HG03571 (cell line): ENCODE measurements around the gene SYNE2.
"Not testable (repeated sequence)": the region's sequence is repeated elsewhere in the genome, so short reads cannot be mapped to it uniquely, and the experiment has no call there.

ENCODE experiments used
- ATAC-seq: cut with Tn5 transposase; IDR thresholded peaks from one replicate; pipeline ENCODE4 v1.9.1; 2021; ENCODE audit not compliant: unreplicated experiment

SYNE2 gene

GRCh38 chr14:63869940-63870752, 17.3 kb downstream of the SYNE2 start:
- not testable (repeated sequence) for ATAC-seq

GRCh38 chr14:63870753-63871037, 17.9 kb downstream of the SYNE2 start:
- ATAC-seq: not testable (repeated sequence)

DNA sequence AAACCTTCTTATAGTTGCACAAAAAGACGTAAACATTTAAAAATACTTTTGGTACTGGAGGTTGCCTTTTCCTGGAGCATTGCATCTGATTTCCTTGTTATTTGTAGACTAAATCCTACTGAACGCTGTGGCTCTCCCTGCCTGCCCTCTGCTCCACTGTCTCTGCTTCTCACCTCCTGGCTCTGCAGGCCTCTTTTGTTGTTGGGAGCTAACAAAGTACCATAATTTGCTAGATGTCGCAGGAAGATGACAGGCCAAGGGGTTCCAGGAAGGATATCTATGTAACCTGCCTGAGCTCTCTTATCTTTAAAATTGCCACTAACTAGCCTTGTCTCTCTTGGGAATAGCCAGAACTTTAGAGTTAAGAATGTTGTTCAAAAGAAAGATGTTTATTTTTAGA, 21.4 kb downstream of the SYNE2 start:
- ATAC-seq: no peak

DNA sequence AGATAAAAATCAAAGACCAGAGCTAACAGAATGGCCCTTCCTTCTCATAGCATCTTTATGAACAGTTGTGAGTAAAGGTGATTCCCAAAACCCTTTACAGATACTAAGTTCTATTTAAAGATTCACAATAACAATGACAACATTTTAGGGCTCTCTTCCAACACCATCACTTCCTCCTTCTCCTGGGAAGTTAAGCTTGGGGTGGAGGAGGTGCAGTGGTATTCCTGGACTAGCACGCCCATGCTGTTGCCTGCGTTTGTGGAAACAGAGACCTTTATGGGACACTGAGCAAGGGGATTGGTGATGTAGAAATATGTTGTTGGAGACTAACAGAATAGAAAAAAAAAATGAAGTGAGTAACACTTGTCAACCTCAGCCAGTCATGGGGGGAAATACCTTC, 22.5 kb downstream of the SYNE2 start:
- no peak for ATAC-seq

GRCh38 chr14:63877550-63877939, 24.7 kb downstream of the SYNE2 start:
- ATAC-seq: no peak

DNA sequence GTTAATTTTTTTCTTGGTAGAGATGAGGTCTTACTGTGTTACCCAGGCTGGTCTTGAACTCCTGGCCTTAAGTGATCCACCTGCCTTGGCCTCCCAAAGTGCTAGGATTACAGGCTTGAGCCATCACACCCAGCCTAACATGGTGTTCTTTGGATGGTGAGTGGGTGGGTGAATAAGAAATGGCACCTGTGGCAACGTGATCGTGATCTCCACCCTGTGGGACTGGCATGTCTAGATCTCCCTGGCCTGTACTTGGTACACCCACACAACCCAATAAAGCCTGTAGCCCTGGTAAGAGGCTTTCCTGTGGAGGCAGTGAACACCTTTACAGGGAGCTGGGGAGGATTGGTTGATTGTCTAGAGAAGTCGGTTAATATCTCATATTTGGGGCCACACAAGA, 25.2 kb downstream of the SYNE2 start:
- ATAC-seq: no peak

DNA sequence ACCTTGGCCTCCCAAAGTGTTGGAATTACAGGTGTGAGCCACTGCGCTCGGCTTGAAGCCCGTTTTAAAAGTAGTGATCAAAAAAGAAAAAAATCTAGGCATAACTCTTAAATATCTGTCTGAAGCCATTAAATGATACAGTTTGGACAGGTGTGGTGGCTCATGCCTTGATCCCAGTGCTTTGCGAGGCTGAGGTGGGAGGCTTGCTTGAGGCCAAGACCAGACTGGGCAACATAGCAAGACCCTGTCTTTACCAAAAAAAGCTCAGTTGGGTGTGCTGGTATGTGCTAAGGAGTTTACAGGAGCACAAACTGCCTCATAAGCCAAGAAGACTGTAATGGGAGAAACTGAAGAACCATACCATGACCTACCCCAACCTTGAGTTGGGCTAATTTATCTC, 26.0 kb downstream of the SYNE2 start:
- no peak for ATAC-seq

DNA sequence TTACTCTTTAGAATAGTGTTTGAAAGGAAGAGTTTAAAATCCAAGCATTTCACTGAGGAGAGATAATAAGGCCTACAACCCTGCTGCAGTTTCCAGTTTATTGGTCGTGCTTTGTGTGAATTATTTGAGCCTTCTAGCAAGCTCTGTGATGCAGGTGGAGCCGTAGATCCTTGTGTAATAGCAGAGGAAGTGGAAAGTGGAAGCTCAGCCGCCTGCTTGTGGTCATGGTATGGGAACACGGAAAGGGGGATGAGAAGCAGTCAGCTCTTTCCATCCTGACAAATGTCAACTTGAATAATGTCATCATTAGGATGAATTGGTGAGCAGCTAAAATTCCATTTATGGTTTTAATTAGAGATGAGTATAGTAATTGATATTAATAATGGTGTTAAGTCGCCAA, 29.1 kb downstream of the SYNE2 start:
- ATAC-seq: no peak

- ATAC-seq: no peak
Measured at GRCh38 chr14:63887899-63888298, 35.1 kb downstream of the SYNE2 start.

DNA sequence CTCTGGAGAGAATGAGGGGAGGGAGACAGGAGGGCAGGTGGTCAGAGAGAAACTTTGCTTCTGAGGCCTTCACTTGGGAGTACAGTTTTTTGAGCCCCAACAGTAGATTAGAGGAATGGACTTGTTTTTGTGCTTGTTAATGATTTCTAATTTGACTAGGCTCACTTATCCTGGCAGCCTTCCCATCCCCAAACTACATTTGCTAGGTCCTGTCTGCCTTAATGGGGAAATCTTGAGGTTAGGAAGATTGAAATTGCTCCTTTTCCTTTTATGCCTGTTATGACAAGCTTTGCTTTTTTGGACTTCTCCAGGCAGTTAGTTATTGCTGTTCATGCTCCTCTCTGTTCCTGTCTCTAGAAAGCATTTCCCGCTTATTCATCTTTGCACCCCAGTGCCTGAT, 37.7 kb downstream of the SYNE2 start:
- ATAC-seq: no peak

DNA sequence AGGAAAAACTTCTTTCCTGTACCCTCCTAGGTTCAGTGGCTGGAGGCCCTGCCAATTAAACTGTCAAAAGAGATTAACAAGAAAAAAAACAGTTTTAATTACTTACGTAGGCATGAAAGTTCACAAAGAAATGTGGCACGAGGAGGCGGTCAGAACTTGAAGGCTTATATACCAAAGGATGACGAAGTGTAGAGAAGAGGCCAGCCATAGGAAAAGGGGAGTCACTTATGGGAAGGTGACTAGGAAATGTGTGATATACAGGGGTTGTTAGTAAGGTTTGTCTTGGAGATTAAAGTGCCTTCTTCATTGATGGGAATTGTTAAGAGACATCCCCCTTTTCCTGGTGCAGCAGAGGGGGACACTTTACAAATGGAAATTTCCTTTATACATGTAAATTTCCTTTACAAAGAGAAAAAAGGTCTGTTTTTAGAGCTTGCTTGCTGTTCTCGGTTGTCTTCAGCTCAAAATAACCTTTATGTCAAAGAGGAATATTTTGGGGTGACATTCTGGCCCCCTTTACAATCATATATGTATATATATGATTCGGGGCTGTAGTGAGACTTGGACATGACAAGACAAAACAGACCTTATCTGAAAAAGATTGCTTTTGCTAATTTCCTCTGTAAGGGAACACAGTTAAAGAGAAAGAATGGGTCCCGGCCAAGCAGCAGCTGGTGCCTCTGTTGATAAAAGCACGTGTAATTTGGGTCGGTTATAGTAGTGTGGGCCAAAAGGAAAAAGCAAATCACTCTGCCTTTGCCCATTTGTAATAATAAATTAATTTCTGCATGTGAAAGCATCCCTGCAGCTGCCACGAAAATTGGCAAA, 38.6 kb downstream of the SYNE2 start:
- ATAC-seq: no peak

- ATAC-seq: no peak
Measured at GRCh38 chr14:63892265-63892664, 39.5 kb downstream of the SYNE2 start.

GRCh38 chr14:63893701-63894458, 41.1 kb downstream of the SYNE2 start:
- ATAC-seq: no peak

DNA sequence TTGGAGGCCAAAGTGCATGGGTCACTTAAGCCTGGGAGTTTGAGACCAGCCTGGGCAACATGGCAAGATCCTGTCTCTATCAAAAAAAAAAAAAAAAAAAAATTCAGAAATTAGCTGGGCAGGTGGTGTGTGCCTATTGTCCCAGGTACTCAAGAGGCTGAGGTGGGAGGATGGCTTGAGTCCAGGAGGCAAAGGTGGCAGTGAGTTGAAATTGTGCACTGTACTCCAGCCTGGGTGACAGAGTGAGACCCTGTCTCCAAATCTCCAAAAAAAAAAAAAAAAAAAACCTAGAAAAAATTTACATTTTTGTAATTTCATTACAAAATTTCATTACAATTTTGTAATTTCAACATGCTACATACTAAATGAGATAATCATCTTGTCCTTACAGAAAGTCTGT, 42.7 kb downstream of the SYNE2 start:
- no peak for ATAC-seq

DNA sequence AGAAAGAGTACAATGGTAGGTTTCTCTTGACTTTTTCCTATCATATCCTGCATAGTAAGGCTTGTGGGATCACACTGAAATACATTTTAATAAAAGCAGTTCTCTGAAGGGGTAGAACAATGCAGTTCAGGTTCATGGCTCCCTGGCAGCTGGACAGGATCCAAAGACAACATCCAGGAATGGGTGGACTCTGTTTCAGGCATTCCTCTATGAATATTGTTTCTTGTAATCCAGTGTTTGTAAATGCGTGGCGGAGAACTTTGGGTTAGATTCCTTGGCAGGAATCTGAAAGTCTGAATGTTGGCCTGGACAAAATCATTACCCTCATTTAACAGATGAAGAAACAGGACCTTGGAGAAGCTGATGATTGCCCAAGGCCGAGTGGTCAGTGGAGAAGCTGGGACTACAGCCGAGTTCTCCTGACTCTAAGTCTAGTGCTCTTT, 43.5 kb downstream of the SYNE2 start:
- no peak for ATAC-seq

- no peak for ATAC-seq
Measured at GRCh38 chr14:63897721-63898163, 44.9 kb downstream of the SYNE2 start.

DNA sequence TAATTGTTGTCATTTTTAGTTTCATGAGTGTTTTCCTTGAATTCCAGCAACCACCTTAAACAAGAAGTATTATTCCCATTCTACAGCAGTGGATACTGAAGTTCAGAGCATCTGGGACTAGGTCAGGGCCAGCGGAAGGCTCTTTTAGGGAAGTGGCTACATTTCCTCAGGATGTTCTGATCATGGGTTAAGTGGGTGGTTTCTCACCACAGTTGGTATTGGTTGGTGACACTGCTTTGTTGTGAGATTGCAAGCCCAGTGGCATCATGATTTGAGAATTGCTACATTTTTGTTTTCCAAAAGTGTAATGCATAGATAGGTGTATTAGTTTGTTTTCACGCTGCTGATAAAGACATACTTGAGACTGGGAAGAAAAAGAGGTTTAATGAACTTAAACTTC, 47.1 kb downstream of the SYNE2 start:
- ATAC-seq: no peak

DNA sequence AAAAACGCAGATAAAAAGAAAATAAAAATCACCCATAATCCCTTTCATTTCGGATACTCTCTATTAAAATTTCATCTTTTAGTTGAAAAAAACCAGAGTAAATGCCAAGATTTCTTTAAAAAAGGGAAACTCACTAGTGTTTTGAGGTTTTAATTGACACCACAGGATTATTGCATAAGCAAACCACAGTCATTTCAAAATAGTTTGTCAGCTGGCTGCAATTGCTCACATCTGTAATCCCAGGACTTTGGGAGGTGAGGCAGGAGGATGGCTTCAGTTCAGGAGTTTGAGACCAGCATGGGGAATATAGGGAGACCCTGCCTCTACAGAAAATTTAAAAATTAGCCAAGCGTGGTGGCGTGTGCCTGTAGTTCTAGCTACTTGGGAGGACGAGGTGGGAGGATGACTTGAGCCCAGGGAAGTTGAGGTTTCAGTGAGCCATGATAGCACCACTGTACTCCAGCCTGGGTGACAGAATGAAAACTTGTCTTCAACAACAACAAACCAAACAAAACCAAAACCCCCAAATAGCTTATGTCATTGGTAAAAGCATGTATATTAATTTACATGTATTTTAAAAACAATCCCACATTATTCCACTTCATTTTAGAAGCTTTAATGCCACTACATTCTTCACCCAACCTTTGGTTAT, 48.8 kb downstream of the SYNE2 start:
- ATAC-seq: no peak

DNA sequence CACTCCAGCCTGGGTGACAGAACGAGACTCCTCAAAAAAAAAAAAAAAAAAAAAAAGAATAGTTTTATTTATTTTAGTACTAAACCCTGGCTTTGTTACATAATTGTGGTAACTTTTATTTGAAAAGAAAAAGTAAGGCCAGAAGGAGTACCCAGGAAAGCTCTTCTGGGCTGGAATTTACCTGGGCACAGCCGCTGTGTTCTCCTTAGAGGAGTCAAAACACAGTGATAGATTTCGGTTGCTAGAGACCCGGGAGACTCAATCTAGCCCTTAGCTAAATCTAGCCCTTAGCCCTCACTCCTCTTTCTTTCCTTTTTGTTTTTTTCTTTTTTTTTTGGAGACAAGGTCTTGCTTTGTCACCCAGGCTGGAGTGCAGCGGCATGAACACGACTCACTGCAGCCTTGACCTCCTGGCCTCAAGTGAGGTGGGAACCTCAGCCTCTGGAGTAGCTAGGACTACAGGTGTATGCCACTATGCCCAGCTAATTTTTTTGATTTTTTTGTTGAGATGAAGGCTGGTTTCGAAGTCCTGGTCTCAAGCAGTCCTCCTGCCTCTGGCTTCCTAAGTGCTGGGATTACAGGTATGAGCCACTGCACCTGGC, 49.7 kb downstream of the SYNE2 start:
- no peak for ATAC-seq

- ATAC-seq: no peak
Measured at GRCh38 chr14:63904724-63905123, 51.9 kb downstream of the SYNE2 start.

DNA sequence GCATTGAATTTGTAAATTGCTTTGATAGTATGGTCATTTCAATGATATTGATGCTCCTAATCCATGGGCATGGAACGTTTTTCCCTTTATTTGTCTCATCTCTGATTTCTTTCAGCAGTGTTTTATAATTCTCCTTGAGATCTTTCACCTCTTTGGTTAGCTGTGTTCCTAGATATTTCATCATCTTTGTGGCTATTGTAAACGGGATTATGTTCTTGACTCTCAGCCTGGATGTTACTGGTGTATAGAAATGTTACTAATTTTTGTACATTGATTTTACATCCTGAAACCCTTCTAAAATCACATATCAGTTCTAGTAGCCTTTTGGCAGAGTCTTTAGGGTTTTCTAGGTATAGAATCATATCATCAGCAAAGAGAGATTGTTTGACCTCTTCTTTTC, 52.6 kb downstream of the SYNE2 start:
- ATAC-seq: no peak
